K562 (cell line): ENCODE results near the gene COA5. TPM values are rescaled to one million over a fixed set of nuclear protein-coding genes. Genes with fewer than 3 reads are reported as not detected.
A peak's percentile ranks its signal among the peaks of the same experiment; 100 is the strongest.

Experiments
- FOS ChIP-seq: IDR thresholded peaks from 3 replicates; pipeline ENCODE4 v1.6.1; 2011; ENCODE audit not compliant: insufficient read length; ENCODE audit errors: extremely low read depth
- IRF1 ChIP-seq: sonication (generic); formaldehyde crosslinking; IDR thresholded peaks from 2 replicates; pipeline ENCODE4 v1.8.0; 2022; ENCODE audit warnings: missing genetic modification reagents, mild to moderate bottlenecking, borderline replicate concordance
- MIER1 ChIP-seq: fragments of 450-650 bp; IDR thresholded peaks from 2 replicates; pipeline ENCODE4 v1.6.1; 2016; ENCODE audit warnings: antibody characterized with exemption, mild to moderate bottlenecking, low read depth
- PHF8 ChIP-seq: fragments of 200-600 bp; sonication (generic); IDR thresholded peaks from 2 replicates; pipeline ENCODE4 v1.6.1; 2012; ENCODE audit warnings: mixed run types, mild to moderate bottlenecking, inconsistent platforms, low read length, moderate library complexity, borderline replicate concordance
- SMARCA4 ChIP-seq: fragments of 450-650 bp; IDR thresholded peaks from 2 replicates; pipeline ENCODE4 v1.6.1; 2016
- ZBTB40 ChIP-seq, 2 experiments: fragments of 450-650 bp in 1 of 2; sonication (generic) in 1 of 2; formaldehyde crosslinking in 1 of 2; IDR thresholded peaks; 2 replicates each; pipeline versions ENCODE4 v1.7.1 to v1.9.0; 2016 to 2022; ENCODE audit warnings: inconsistent platforms in 1 of 2, mild to moderate bottlenecking in 1 of 2, missing genetic modification reagents in 1 of 2
- polyA plus RNA-seq, 8 experiments: library from polyadenylated mRNA; depleted of rRNA in 4 of 8; stranded (reverse) in 5 of 8; unstranded in 3 of 8; fragments of >200 nt; fragmentation: Nextera tagmentation in 2 of 8; fragmentation: Illumina TruSeq in 1 of 8; extraction: Ambion mirVana in 2 of 8; extraction: Trizol in 1 of 8; gene quantifications; 2 replicates each; pipeline versions ENCODE4 v1.2.1 to v1.2.3, GENCODE V29; 2011 to 2014; ENCODE audit warnings: inconsistent platforms in 1 of 8, missing spikeins in 1 of 8
- total RNA-seq, 7 experiments: library from RNA; depleted of rRNA in 6 of 7; stranded (reverse); fragments of >200 nt in 6 of 7; fragmentation: Illumina TruSeq in 2 of 7; extraction: Trizol in 2 of 7; gene quantifications; 2 replicates each; pipeline versions ENCODE4 v1.2.1 to v1.2.3, GENCODE V29; 2011 to 2021; ENCODE audit warnings: low replicate concordance in 1 of 7
- TF ChIP-seq, protein P1 (sequence below): sonication (generic); formaldehyde crosslinking; IDR thresholded peaks from 2 replicates; pipeline ENCODE4 v1.8.1; 2023; ENCODE audit warnings: missing genetic modification reagents, mild to moderate bottlenecking, borderline replicate concordance
- TF ChIP-seq, protein P2 (sequence below): sonication (generic); formaldehyde crosslinking; IDR thresholded peaks from 2 replicates; pipeline ENCODE4 v1.8.1; 2023; ENCODE audit warnings: mild to moderate bottlenecking, missing genetic modification reagents

Gene COA5
- total and polyA plus RNA-seq, 9 of the 15 experiments (the other 6 are each of a cell fraction or from before 2014, with no cell fraction given) = 17.9 to 77.6 (median 33.4) TPM

DNA sequence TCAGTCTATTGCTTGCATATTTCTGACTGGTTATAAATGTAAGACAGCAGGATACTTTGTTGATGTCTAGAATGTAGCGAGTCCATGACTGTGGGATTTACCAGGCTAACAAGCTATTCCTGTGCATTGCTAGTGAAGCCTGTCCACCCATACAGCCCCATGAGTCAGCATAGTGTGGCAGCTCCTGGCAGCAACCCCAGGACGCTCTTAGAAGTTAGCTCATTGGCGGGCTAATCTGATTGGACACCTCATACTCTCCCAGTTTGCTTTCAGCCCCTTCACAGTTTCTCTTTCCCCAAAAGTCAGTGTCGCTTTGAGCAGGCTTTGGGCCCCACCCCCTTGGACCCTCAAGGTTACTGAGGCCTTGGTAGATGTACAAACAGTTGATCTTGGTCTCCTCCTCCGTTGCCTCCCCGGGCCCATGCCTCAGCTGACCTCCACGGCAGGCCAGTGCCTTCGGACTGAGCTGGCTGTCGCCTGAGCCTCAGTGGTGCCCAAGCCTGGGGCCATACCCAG is 48.0 kb downstream of the COA5 start (continued):
- TF ChIP-seq IRF1 (CRISPR knock-in tag) (no peak), ZBTB40 (IDR thresholded peaks at IDR 0.05) (no peak), ZBTB40 (CRISPR knock-in tag; IDR thresholded peaks at IDR 0.05) (no peak), PHF8 (peak; percentile 37; the same call in 1 of the 2 replicates), SMARCA4 (peak; percentile 74), MIER1 (0 out of 2 replicates have a peak, but pooled peaks have one; percentile 19), FOS (peak; percentile 27)
- TF ChIP-seq, protein P1, sequence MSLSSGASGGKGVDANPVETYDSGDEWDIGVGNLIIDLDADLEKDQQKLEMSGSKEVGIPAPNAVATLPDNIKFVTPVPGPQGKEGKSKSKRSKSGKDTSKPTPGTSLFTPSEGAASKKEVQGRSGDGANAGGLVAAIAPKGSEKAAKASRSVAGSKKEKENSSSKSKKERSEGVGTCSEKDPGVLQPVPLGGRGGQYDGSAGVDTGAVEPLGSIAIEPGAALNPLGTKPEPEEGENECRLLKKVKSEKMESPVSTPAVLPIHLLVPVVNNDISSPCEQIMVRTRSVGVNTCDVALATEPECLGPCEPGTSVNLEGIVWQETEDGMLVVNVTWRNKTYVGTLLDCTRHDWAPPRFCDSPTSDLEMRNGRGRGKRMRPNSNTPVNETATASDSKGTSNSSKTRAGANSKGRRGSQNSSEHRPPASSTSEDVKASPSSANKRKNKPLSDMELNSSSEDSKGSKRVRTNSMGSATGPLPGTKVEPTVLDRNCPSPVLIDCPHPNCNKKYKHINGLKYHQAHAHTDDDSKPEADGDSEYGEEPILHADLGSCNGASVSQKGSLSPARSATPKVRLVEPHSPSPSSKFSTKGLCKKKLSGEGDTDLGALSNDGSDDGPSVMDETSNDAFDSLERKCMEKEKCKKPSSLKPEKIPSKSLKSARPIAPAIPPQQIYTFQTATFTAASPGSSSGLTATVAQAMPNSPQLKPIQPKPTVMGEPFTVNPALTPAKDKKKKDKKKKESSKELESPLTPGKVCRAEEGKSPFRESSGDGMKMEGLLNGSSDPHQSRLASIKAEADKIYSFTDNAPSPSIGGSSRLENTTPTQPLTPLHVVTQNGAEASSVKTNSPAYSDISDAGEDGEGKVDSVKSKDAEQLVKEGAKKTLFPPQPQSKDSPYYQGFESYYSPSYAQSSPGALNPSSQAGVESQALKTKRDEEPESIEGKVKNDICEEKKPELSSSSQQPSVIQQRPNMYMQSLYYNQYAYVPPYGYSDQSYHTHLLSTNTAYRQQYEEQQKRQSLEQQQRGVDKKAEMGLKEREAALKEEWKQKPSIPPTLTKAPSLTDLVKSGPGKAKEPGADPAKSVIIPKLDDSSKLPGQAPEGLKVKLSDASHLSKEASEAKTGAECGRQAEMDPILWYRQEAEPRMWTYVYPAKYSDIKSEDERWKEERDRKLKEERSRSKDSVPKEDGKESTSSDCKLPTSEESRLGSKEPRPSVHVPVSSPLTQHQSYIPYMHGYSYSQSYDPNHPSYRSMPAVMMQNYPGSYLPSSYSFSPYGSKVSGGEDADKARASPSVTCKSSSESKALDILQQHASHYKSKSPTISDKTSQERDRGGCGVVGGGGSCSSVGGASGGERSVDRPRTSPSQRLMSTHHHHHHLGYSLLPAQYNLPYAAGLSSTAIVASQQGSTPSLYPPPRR = no peak
- TF ChIP-seq, protein P2, sequence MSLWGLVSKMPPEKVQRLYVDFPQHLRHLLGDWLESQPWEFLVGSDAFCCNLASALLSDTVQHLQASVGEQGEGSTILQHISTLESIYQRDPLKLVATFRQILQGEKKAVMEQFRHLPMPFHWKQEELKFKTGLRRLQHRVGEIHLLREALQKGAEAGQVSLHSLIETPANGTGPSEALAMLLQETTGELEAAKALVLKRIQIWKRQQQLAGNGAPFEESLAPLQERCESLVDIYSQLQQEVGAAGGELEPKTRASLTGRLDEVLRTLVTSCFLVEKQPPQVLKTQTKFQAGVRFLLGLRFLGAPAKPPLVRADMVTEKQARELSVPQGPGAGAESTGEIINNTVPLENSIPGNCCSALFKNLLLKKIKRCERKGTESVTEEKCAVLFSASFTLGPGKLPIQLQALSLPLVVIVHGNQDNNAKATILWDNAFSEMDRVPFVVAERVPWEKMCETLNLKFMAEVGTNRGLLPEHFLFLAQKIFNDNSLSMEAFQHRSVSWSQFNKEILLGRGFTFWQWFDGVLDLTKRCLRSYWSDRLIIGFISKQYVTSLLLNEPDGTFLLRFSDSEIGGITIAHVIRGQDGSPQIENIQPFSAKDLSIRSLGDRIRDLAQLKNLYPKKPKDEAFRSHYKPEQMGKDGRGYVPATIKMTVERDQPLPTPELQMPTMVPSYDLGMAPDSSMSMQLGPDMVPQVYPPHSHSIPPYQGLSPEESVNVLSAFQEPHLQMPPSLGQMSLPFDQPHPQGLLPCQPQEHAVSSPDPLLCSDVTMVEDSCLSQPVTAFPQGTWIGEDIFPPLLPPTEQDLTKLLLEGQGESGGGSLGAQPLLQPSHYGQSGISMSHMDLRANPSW (CRISPR knock-in tag) = 0 out of 2 replicates have a peak, but pooled peaks have one; percentile 43
